ENCODE data around the gene MAST4. TPM values are rescaled to one million over a fixed set of nuclear protein-coding genes. Genes with fewer than 3 reads are reported as not detected.

Gene MAST4
- total RNA-seq, 1 experiment from 2014 or later = 11.8 TPM

GRCh38 chr5:67187006-67187715, 591.0 kb downstream of the MAST4 start:
- no peaks in the 10 kb centered on the region for H3K9me3 ChIP-seq (ENCODE audit: low read length)
- H3K79me2 ChIP-seq (ENCODE audit: low read length) = peaks cover 99% of the 10 kb centered on the region

GRCh38 chr5:67188274-67189078, 592.3 kb downstream of the MAST4 start:
- H3K79me2 ChIP-seq (ENCODE audit: low read length) = peaks cover 99% of the 10 kb centered on the region
- no peak overlapping the region for H2AFZ ChIP-seq (ENCODE audit: low read length)
- H3K9me3 ChIP-seq (ENCODE audit: low read length) = no peaks in the 10 kb centered on the region
- peak overlapping the region; percentile 20 for H3K4me3 ChIP-seq (ENCODE audit: low read length)
- H3K4me1 ChIP-seq (ENCODE audit: low read length) = peaks cover 80% of the 10 kb centered on the region
- H3K4me2 ChIP-seq (ENCODE audit: low read depth, low read length, poor library complexity, severe bottlenecking) = peak overlapping the region; percentile 67
- H4K20me1 ChIP-seq (ENCODE audit: insufficient read depth, low read depth, low read length) = no peaks in the 10 kb centered on the region
- peak; percentile 55 for DNase-seq
- no peaks in the 10 kb centered on the region for H3K9me2 ChIP-seq (replicated peaks; ENCODE audit: insufficient read depth, low read length)
- peak overlapping the region; percentile 51 for H3K9ac ChIP-seq (ENCODE audit: low read length)
- H3K27ac ChIP-seq (ENCODE audit: low read length) = peak overlapping the region; percentile 85
- H3K27me3 ChIP-seq (ENCODE audit: low read length) = no peaks in the 10 kb centered on the region
- H3K36me3 ChIP-seq (ENCODE audit: insufficient read depth, low read length) = peaks cover 66% of the 10 kb centered on the region

More at GRCh38 chr5:67187006-67187715, 591.0 kb downstream of the MAST4 start:
- Histone ChIP-seq H2AFZ (ENCODE audit: low read length) (no peak overlapping the region), H3K9ac (ENCODE audit: low read length) (peak overlapping the region; percentile 39), H4K20me1 (ENCODE audit: insufficient read depth, low read depth, low read length) (no peaks in the 10 kb centered on the region), H3K4me1 (ENCODE audit: low read length) (peaks cover 80% of the 10 kb centered on the region), H3K27me3 (ENCODE audit: low read length) (no peaks in the 10 kb centered on the region), H3K27ac (ENCODE audit: low read length) (peak overlapping the region; percentile 85), H3K4me3 (ENCODE audit: low read length) (peak overlapping the region; percentile 19; the same call in 1 of the 2 replicates), H3K36me3 (ENCODE audit: insufficient read depth, low read length) (peaks cover 67% of the 10 kb centered on the region), H3K4me2 (ENCODE audit: low read depth, low read length, poor library complexity, severe bottlenecking) (peak overlapping the region; percentile 67), H3K9me2 (replicated peaks; ENCODE audit: insufficient read depth, low read length) (no peaks in the 10 kb centered on the region)
- peak; percentile 92 for DNase-seq

- peak overlapping the region; percentile 85 for H3K27ac ChIP-seq (ENCODE audit: low read length)
Observed at GRCh38 chr5:67189079-67189354, 592.8 kb downstream of the MAST4 start.

GRCh38 chr5:67189931-67190330, 593.7 kb downstream of the MAST4 start:
- DNase-seq = no peak
- Histone ChIP-seq H3K4me1 (ENCODE audit: low read length) (peaks cover 87% of the 10 kb centered on the region), H3K9me2 (replicated peaks; ENCODE audit: insufficient read depth, low read length) (no peaks in the 10 kb centered on the region), H3K4me2 (ENCODE audit: low read depth, low read length, poor library complexity, severe bottlenecking) (peak overlapping the region; percentile 67), H3K27ac (ENCODE audit: low read length) (peak overlapping the region; percentile 85), H3K4me3 (ENCODE audit: low read length) (peak overlapping the region; percentile 43; the same call in 1 of the 2 replicates), H3K27me3 (ENCODE audit: low read length) (no peaks in the 10 kb centered on the region), H3K9ac (ENCODE audit: low read length) (peak overlapping the region; percentile 51), H4K20me1 (ENCODE audit: insufficient read depth, low read depth, low read length) (no peaks in the 10 kb centered on the region), H2AFZ (ENCODE audit: low read length) (no peak overlapping the region), H3K36me3 (ENCODE audit: insufficient read depth, low read length) (peaks cover 59% of the 10 kb centered on the region), H3K79me2 (ENCODE audit: low read length) (peaks cover 100% of the 10 kb centered on the region), H3K9me3 (ENCODE audit: low read length) (no peaks in the 10 kb centered on the region)

More at GRCh38 chr5:67189079-67189354, 592.8 kb downstream of the MAST4 start:
- Histone ChIP-seq H2AFZ (ENCODE audit: low read length) (no peak overlapping the region), H3K36me3 (ENCODE audit: insufficient read depth, low read length) (peaks cover 66% of the 10 kb centered on the region), H3K9me3 (ENCODE audit: low read length) (no peaks in the 10 kb centered on the region), H3K4me2 (ENCODE audit: low read depth, low read length, poor library complexity, severe bottlenecking) (peak overlapping the region; percentile 67), H3K79me2 (ENCODE audit: low read length) (peaks cover 99% of the 10 kb centered on the region), H4K20me1 (ENCODE audit: insufficient read depth, low read depth, low read length) (no peaks in the 10 kb centered on the region), H3K9ac (ENCODE audit: low read length) (peak overlapping the region; percentile 51), H3K27me3 (ENCODE audit: low read length) (no peaks in the 10 kb centered on the region), H3K4me3 (ENCODE audit: low read length) (peak overlapping the region; percentile 43; the same call in 1 of the 2 replicates), H3K4me1 (ENCODE audit: low read length) (peaks cover 80% of the 10 kb centered on the region), H3K9me2 (replicated peaks; ENCODE audit: insufficient read depth, low read length) (no peaks in the 10 kb centered on the region)
- no peak for DNase-seq

- H3K4me1 ChIP-seq (ENCODE audit: low read length) = peaks cover 92% of the 10 kb centered on the region
- peaks cover 100% of the 10 kb centered on the region for H3K79me2 ChIP-seq (ENCODE audit: low read length)
- H2AFZ ChIP-seq (ENCODE audit: low read length) = no peak overlapping the region
- no peaks in the 10 kb centered on the region for H3K27me3 ChIP-seq (ENCODE audit: low read length)
- H3K4me3 ChIP-seq (ENCODE audit: low read length) = peak overlapping the region; percentile 43
- H3K4me2 ChIP-seq (ENCODE audit: low read depth, low read length, poor library complexity, severe bottlenecking) = peak overlapping the region; percentile 67
- peak; percentile 65 for DNase-seq
- H3K9me2 ChIP-seq (replicated peaks; ENCODE audit: insufficient read depth, low read length) = no peaks in the 10 kb centered on the region
- H3K9me3 ChIP-seq (ENCODE audit: low read length) = no peaks in the 10 kb centered on the region
- H3K27ac ChIP-seq (ENCODE audit: low read length) = peak overlapping the region; percentile 85
- H4K20me1 ChIP-seq (ENCODE audit: insufficient read depth, low read depth, low read length) = no peaks in the 10 kb centered on the region
- H3K36me3 ChIP-seq (ENCODE audit: insufficient read depth, low read length) = peaks cover 54% of the 10 kb centered on the region
- peak overlapping the region; percentile 51 for H3K9ac ChIP-seq (ENCODE audit: low read length)
Observed at GRCh38 chr5:67190410-67190809, 594.2 kb downstream of the MAST4 start.

GRCh38 chr5:67190861-67191260, 594.7 kb downstream of the MAST4 start:
- Histone ChIP-seq H3K4me1 (ENCODE audit: low read length) (peaks cover 97% of the 10 kb centered on the region), H3K27ac (ENCODE audit: low read length) (peak overlapping the region; percentile 85)

GRCh38 chr5:67192719-67193438, 596.7 kb downstream of the MAST4 start:
- Histone ChIP-seq H3K4me2 (ENCODE audit: low read depth, low read length, poor library complexity, severe bottlenecking) (peak overlapping the region; percentile 85), H4K20me1 (ENCODE audit: insufficient read depth, low read depth, low read length) (no peaks in the 10 kb centered on the region), H3K9me3 (ENCODE audit: low read length) (no peaks in the 10 kb centered on the region), H3K4me3 (ENCODE audit: low read length) (peak overlapping the region; percentile 74), H3K27ac (ENCODE audit: low read length) (peak overlapping the region; percentile 95), H3K4me1 (ENCODE audit: low read length) (peaks cover 98% of the 10 kb centered on the region), H3K9ac (ENCODE audit: low read length) (peak overlapping the region; percentile 81), H3K79me2 (ENCODE audit: low read length) (peaks cover 97% of the 10 kb centered on the region), H2AFZ (ENCODE audit: low read length) (no peak overlapping the region), H3K9me2 (replicated peaks; ENCODE audit: insufficient read depth, low read length) (no peaks in the 10 kb centered on the region), H3K36me3 (ENCODE audit: insufficient read depth, low read length) (peaks cover 39% of the 10 kb centered on the region), H3K27me3 (ENCODE audit: low read length) (no peaks in the 10 kb centered on the region)
- DNase-seq = peak; percentile 81

More at GRCh38 chr5:67190861-67191260, 594.7 kb downstream of the MAST4 start:
- H3K27me3 ChIP-seq (ENCODE audit: low read length) = no peaks in the 10 kb centered on the region
- peak overlapping the region; percentile 67 for H3K4me2 ChIP-seq (ENCODE audit: low read depth, low read length, poor library complexity, severe bottlenecking)
- no peak overlapping the region for H2AFZ ChIP-seq (ENCODE audit: low read length)
- H3K79me2 ChIP-seq (ENCODE audit: low read length) = peaks cover 100% of the 10 kb centered on the region
- H3K36me3 ChIP-seq (ENCODE audit: insufficient read depth, low read length) = peaks cover 50% of the 10 kb centered on the region
- H3K9me2 ChIP-seq (replicated peaks; ENCODE audit: insufficient read depth, low read length) = no peaks in the 10 kb centered on the region
- no peaks in the 10 kb centered on the region for H4K20me1 ChIP-seq (ENCODE audit: insufficient read depth, low read depth, low read length)
- no peak for DNase-seq
- no peaks in the 10 kb centered on the region for H3K9me3 ChIP-seq (ENCODE audit: low read length)
- H3K9ac ChIP-seq (ENCODE audit: low read length) = peak overlapping the region; percentile 51
- H3K4me3 ChIP-seq (ENCODE audit: low read length) = peak overlapping the region; percentile 43

GRCh38 chr5:67193439-67193807, 597.2 kb downstream of the MAST4 start:
- Histone ChIP-seq H3K36me3 (ENCODE audit: insufficient read depth, low read length) (peaks cover 35% of the 10 kb centered on the region), H3K9me3 (ENCODE audit: low read length) (no peaks in the 10 kb centered on the region), H3K4me1 (ENCODE audit: low read length) (peaks cover 98% of the 10 kb centered on the region), H3K79me2 (ENCODE audit: low read length) (peaks cover 96% of the 10 kb centered on the region), H3K27ac (ENCODE audit: low read length) (peak overlapping the region; percentile 95), H2AFZ (ENCODE audit: low read length) (no peak overlapping the region), H3K4me3 (ENCODE audit: low read length) (peak overlapping the region; percentile 74), H3K9ac (ENCODE audit: low read length) (peak overlapping the region; percentile 81), H4K20me1 (ENCODE audit: insufficient read depth, low read depth, low read length) (no peaks in the 10 kb centered on the region), H3K9me2 (replicated peaks; ENCODE audit: insufficient read depth, low read length) (no peaks in the 10 kb centered on the region), H3K27me3 (ENCODE audit: low read length) (no peaks in the 10 kb centered on the region), H3K4me2 (ENCODE audit: low read depth, low read length, poor library complexity, severe bottlenecking) (peak overlapping the region; percentile 85)
- DNase-seq = no peak

Data from Karpas-422 (cell line).